Activated T-helper 17 cell treated with anti-CD3 and anti-CD28 coated beads, Interleukin-2, amount 50 U/mL, for 72 hours (primary cell): Measurements from ENCODE around the gene TP53BP2. TPM values are rescaled to one million over a fixed set of nuclear protein-coding genes. Genes with fewer than 3 reads are reported as not detected.

Experiments
- ATAC-seq: fragments of 150-1000 bp; cut with Tn5 transposase; replicated peaks from 2 replicates; pipeline ENCODE4 v1.10.0; 2021; ENCODE audit warnings: mild to moderate bottlenecking, moderate library complexity
- H3K27ac Mint-ChIP-seq: one replicate; pipeline ENCODE4 v1.8.0; 2022; ENCODE audit warnings: mixed read lengths
- H3K27me3 Mint-ChIP-seq: one replicate; pipeline ENCODE4 v1.8.0; 2022; ENCODE audit warnings: mixed read lengths
- H3K36me3 Mint-ChIP-seq: one replicate; pipeline ENCODE4 v1.8.0; 2022; ENCODE audit warnings: low read depth, mild to moderate bottlenecking, mixed read lengths
- H3K4me1 Mint-ChIP-seq: one replicate; pipeline ENCODE4 v1.8.0; 2022; ENCODE audit warnings: mixed read lengths
- H3K4me3 Mint-ChIP-seq: one replicate; pipeline ENCODE4 v1.8.0; 2022; ENCODE audit warnings: mild to moderate bottlenecking, mixed read lengths
- H3K9me3 Mint-ChIP-seq: one replicate; pipeline ENCODE4 v1.8.0; 2022; ENCODE audit warnings: mixed read lengths
- total RNA-seq, 2 donors: library from RNA; stranded (reverse); gene quantifications; one replicate each; pipeline ENCODE4 v1.2.3, GENCODE V29; 2022

Gene TP53BP2
- total RNA-seq, 2 donors from 2014 or later, result 37.4 to 38.4 TPM

GRCh38 chr1:223732993-223733798 lies 112.6 kb downstream of the TP53BP2 start:
- H3K9me3 Mint-ChIP-seq, result no peaks in the 10 kb centered on the region
- H3K27me3 Mint-ChIP-seq, result no peaks in the 10 kb centered on the region
- H3K4me1 Mint-ChIP-seq, result peaks cover 27% of the 10 kb centered on the region
- H3K4me3 Mint-ChIP-seq, result no peak overlapping the region
- peaks cover 23% of the 10 kb centered on the region for H3K36me3 Mint-ChIP-seq
- no peak for ATAC-seq
- peak overlapping the region; percentile 50 for H3K27ac Mint-ChIP-seq

- Mint-ChIP-seq H3K4me3 (no peak overlapping the region), H3K4me1 (peaks cover 42% of the 10 kb centered on the region), H3K36me3 (peaks cover 23% of the 10 kb centered on the region), H3K27ac (peak overlapping the region; percentile 50), H3K9me3 (no peaks in the 10 kb centered on the region), H3K27me3 (no peaks in the 10 kb centered on the region)
- no peak for ATAC-seq
Measured at GRCh38 chr1:223731133-223731770, 114.5 kb downstream of the TP53BP2 start.

GRCh38 chr1:223730479-223731132 lies 115.1 kb downstream of the TP53BP2 start:
- H3K27ac Mint-ChIP-seq, result peak overlapping the region; percentile 50
- H3K9me3 Mint-ChIP-seq, result no peaks in the 10 kb centered on the region
- H3K27me3 Mint-ChIP-seq, result no peaks in the 10 kb centered on the region
- no peak for ATAC-seq
- H3K4me3 Mint-ChIP-seq, result no peak overlapping the region
- peaks cover 48% of the 10 kb centered on the region for H3K4me1 Mint-ChIP-seq
- H3K36me3 Mint-ChIP-seq, result peaks cover 23% of the 10 kb centered on the region

- Mint-ChIP-seq H3K9me3 (no peaks in the 10 kb centered on the region), H3K27ac (peak overlapping the region; percentile 92), H3K4me3 (no peak overlapping the region), H3K4me1 (peaks cover 48% of the 10 kb centered on the region), H3K36me3 (peaks cover 23% of the 10 kb centered on the region), H3K27me3 (no peaks in the 10 kb centered on the region)
- no peak for ATAC-seq
Measured at GRCh38 chr1:223729906-223730305, 115.8 kb downstream of the TP53BP2 start.

Other genes starting within 250 kb of the TP53BP2 start
- not detected for gene CAPN8, start 180.2 kb downstream of the TP53BP2 start, total RNA-seq
- 10 to 100 TPM; 42.8 to 73.0 TPM for gene CAPN2, start 133.4 kb downstream of the TP53BP2 start, total RNA-seq